ENCODE data around the gene ABCC2. TPM values are rescaled to one million over a fixed set of nuclear protein-coding genes. Genes with fewer than 3 reads are reported as not detected.

ABCC2 gene
- total RNA-seq, 1 experiment from 2014 or later = 6.5 TPM

GRCh38 chr10:99766302-99766681 lies 16.1 kb upstream of the ABCC2 start:
- intact Hi-C loops (cut with micrococcal nuclease; ENCODE audit: unreplicated experiment) = no loop called here
- Histone ChIP-seq H3K27ac (ENCODE audit: low read length) (peak overlapping the region; percentile 18; the same call in 1 of the 2 replicates), H3K4me1 (ENCODE audit: control insufficient read depth, insufficient read depth, low read length) (no peaks in the 10 kb centered on the region; the same call in 1 of the 2 replicates), H3K4me3 (ENCODE audit: low read depth in 2 of 2, low read length in 2 of 2) (no peak overlapping the region), H3K9me3 (ENCODE audit: control insufficient read depth, insufficient read depth, low read depth, low read length) (no peaks in the 10 kb centered on the region), H3K27me3 (ENCODE audit: control insufficient read depth, insufficient read depth, low read length) (no peaks in the 10 kb centered on the region), H3K36me3 (ENCODE audit: control insufficient read depth, insufficient read depth, low read length) (no peaks in the 10 kb centered on the region)
- BruUV-seq (replicated peaks) = no TSS peak
- POLR2A ChIA-PET = no interaction called here
- no peak for DNase-seq (ENCODE audit: low read depth, low spot score)
- CTCF ChIA-PET = no interaction called here
- no peak for TF ChIP-seq TCF7L2 (IDR thresholded peaks at IDR 0.05; ENCODE audit: low read depth, low read length)
- no peak for TF ChIP-seq REST (IDR thresholded peaks at IDR 0.05; ENCODE audit: insufficient read depth in 1 of 2, low read depth in 2 of 2, low read length in 1 of 2)
- TF ChIP-seq SIN3A (IDR thresholded peaks at IDR 0.05; ENCODE audit: borderline replicate concordance, insufficient read depth, low read depth, low read length) = no peak
- no peak for TF ChIP-seq POLR2AphosphoS5 (IDR thresholded peaks at IDR 0.05; ENCODE audit: low read depth, low read length)
- no peak for TF ChIP-seq CTCF (IDR thresholded peaks at IDR 0.05)
- no peak for ATAC-seq
- in situ Hi-C loops (cut with HindIII; ENCODE audit: low pct_unique_long_range_greater_than_20kb, low sequenced_read_pairs) = no loop called here

- H3K9me3 ChIP-seq (ENCODE audit: control insufficient read depth, insufficient read depth, low read depth, low read length) = no peaks in the 10 kb centered on the region
- ChIA-PET CTCF (no interaction called here), POLR2A (no interaction called here)
- BruUV-seq (replicated peaks) = no TSS peak
- H3K4me3 ChIP-seq (ENCODE audit: low read depth in 2 of 2, low read length in 2 of 2) = no peak overlapping the region
- no peak for DNase-seq (ENCODE audit: low read depth, low spot score)
- H3K27ac ChIP-seq (ENCODE audit: low read length) = no peak overlapping the region
- TF ChIP-seq CTCF (IDR thresholded peaks at IDR 0.05) = no peak
- H3K36me3 ChIP-seq (ENCODE audit: control insufficient read depth, insufficient read depth, low read length) = no peaks in the 10 kb centered on the region
- in situ Hi-C loops (cut with HindIII; ENCODE audit: low pct_unique_long_range_greater_than_20kb, low sequenced_read_pairs) (no loop called here), intact Hi-C loops (cut with micrococcal nuclease; ENCODE audit: unreplicated experiment) (no loop called here)
- ATAC-seq = no peak
- H3K27me3 ChIP-seq (ENCODE audit: control insufficient read depth, insufficient read depth, low read length) = no peaks in the 10 kb centered on the region
- H3K4me1 ChIP-seq (ENCODE audit: control insufficient read depth, insufficient read depth, low read length) = no peaks in the 10 kb centered on the region; the same call in 1 of the 2 replicates
Observed at GRCh38 chr10:99767901-99768300, 14.5 kb upstream of the ABCC2 start.
